GM06990 (cell line): ENCODE results near the gene USP17L11.
"Not testable (repeated sequence)": the region's sequence is repeated elsewhere in the genome, so short reads cannot be mapped to it uniquely, and the experiment has no call there.

Experiments used
- DNase-seq: peaks from one replicate; pipeline ENCODE4 v3.0.0-alpha.2; 2011; ENCODE audit not compliant: insufficient read length; ENCODE audit errors: extremely low read depth
- H3K27me3 ChIP-seq: replicated peaks from 2 replicates; pipeline ENCODE4 v1.6.0; 2011; ENCODE audit warnings: low read length; ENCODE audit not compliant: control insufficient read depth, insufficient read depth
- H3K36me3 ChIP-seq: 2 replicates; pipeline ENCODE4 v1.5.1; 2011; ENCODE audit warnings: low read length; ENCODE audit not compliant: control insufficient read depth, insufficient read depth
- H3K4me3 ChIP-seq: replicated peaks from 2 replicates; pipeline ENCODE4 v1.5.1; 2011; ENCODE audit warnings: low read depth, mild to moderate bottlenecking, control low read depth, low read length

The USP17L11 gene

DNA sequence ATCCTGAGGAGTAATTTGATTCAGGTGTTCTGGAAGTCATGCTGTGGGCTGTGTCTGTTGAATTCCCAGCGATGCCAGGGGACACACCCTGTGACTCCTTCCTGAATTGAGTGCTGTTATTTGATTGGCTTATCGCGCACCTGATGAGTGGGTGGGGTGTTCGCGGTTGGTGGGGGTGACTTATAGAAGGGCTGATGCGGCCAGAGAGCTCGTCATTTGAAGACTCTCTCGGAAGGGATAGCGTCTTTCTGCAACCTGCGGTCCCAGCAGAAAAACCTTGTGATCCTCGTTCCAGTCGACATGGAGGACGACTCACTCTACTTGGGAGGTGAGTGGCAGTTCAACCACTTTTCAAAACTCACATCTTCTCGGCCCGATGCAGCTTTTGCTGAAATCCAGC, 42.6 kb downstream of the USP17L11 start, which contains the start of gene USP17L20:
TSS of gene USP17L20 (plus strand) at position 301 of the 400 bp plus-strand sequence. CDS start at position 301, 0 bp downstream.
- H3K36me3 ChIP-seq, H3K27me3 ChIP-seq, DNase-seq, H3K4me3 ChIP-seq: not testable (repeated sequence)

DNA sequence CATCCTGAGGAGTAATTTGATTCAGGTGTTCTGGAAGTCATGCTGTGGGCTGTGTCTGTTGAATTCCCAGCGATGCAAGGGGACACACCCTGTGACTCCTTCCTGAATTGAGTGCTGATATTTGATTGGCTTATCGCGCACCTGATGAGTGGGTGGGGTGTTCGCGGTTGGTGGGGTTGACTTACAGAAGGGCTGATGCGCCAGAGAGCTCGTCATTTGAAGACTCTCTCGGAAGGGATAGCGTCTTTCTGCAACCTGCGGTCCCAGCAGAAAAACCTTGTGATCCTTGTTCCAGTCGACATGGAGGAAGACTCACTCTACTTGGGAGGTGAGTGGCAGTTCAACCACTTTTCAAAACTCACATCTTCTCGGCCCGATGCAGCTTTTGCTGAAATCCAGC, 47.4 kb downstream of the USP17L11 start, which contains the start of gene USP17L21:
TSS of gene USP17L21 (plus strand) at position 301 of the 400 bp plus-strand sequence. CDS start at position 301, 0 bp downstream.
- not testable (repeated sequence) for H3K4me3 ChIP-seq, H3K27me3 ChIP-seq, DNase-seq, H3K36me3 ChIP-seq
